GM18909 (cell line): ENCODE data around the gene FLG.
"Not testable (repeated sequence)": the region's sequence is repeated elsewhere in the genome, so short reads cannot be mapped to it uniquely, and the experiment has no call there.

ENCODE experiments used
- ATAC-seq: cut with Tn5 transposase; IDR thresholded peaks from one replicate; pipeline ENCODE4 v1.9.1; 2021; ENCODE audit warnings: mild to moderate bottlenecking; ENCODE audit not compliant: unreplicated experiment, poor library complexity

The FLG gene

GRCh38 chr1:152303139-152303872 lies 21.7 kb downstream of the FLG start:
- ATAC-seq: not testable (repeated sequence)

GRCh38 chr1:152256394-152256793 lies 68.6 kb downstream of the FLG start:
- not testable (repeated sequence) for ATAC-seq
